ENCODE results near the gene LRRFIP1.

Gene LRRFIP1

DNA sequence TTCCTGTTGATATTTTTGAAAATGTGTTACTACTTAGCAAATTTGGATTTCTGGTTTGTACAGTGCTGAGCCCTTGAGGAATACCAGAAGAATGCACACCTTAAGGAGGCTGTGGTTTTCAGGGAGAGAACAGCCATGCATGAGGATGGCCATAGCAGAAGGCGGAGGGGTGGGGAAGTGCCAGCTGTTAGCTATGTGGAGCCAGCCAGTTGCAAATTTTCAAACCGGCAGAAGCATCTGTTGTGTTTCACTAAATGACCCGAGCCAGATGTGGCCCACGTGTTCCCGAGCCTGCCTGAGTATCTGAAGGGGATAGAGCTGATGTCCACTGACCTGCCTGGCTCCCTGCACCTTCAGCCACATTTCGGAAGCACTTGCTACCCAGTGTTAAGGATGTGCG is 154.8 kb downstream of the LRRFIP1 start:
- TF ChIP-seq SIN3A (IDR thresholded peaks at IDR 0.05; ENCODE audit: borderline replicate concordance, insufficient read depth, low read length) (no peak), FOXP2 (optimal IDR thresholded peaks at IDR 0.05; ENCODE audit: borderline replicate concordance, extremely low read depth, extremely low read length, insufficient read depth) (no peak), TAF1 (IDR thresholded peaks at IDR 0.05; ENCODE audit: borderline replicate concordance, insufficient read depth, low read length) (no peak), POLR2AphosphoS5 (IDR thresholded peaks at IDR 0.05; ENCODE audit: low read depth, low read length) (no peak)
- TF ChIP-seq, protein P1, sequence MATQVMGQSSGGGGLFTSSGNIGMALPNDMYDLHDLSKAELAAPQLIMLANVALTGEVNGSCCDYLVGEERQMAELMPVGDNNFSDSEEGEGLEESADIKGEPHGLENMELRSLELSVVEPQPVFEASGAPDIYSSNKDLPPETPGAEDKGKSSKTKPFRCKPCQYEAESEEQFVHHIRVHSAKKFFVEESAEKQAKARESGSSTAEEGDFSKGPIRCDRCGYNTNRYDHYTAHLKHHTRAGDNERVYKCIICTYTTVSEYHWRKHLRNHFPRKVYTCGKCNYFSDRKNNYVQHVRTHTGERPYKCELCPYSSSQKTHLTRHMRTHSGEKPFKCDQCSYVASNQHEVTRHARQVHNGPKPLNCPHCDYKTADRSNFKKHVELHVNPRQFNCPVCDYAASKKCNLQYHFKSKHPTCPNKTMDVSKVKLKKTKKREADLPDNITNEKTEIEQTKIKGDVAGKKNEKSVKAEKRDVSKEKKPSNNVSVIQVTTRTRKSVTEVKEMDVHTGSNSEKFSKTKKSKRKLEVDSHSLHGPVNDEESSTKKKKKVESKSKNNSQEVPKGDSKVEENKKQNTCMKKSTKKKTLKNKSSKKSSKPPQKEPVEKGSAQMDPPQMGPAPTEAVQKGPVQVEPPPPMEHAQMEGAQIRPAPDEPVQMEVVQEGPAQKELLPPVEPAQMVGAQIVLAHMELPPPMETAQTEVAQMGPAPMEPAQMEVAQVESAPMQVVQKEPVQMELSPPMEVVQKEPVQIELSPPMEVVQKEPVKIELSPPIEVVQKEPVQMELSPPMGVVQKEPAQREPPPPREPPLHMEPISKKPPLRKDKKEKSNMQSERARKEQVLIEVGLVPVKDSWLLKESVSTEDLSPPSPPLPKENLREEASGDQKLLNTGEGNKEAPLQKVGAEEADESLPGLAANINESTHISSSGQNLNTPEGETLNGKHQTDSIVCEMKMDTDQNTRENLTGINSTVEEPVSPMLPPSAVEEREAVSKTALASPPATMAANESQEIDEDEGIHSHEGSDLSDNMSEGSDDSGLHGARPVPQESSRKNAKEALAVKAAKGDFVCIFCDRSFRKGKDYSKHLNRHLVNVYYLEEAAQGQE (IDR thresholded peaks at IDR 0.05; ENCODE audit: insufficient read depth in 1 of 2, low read depth in 2 of 2, low read length in 2 of 2), result no peak

DNA sequence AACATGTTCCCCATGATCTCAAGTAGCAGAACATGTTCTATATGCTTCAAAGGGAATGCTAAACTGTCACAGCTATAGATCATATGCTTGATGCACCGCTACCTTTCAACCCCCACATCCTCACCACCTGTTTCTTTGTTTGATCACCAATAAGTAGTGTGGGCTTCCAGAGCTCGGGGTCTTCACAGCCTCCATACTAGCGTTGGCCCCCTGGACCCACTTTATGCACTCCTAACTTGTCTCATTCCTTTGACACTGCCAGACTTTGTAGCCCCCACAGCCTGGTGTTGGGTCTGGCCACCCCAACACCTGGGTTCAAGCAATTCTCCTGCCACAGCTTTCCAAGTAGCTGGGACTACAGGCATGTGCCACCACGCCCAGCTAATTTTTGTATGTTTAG is 159.5 kb downstream of the LRRFIP1 start:
- no peak for TF ChIP-seq FOXP2 (optimal IDR thresholded peaks at IDR 0.05; ENCODE audit: borderline replicate concordance, extremely low read depth, extremely low read length, insufficient read depth)
- TF ChIP-seq POLR2AphosphoS5 (IDR thresholded peaks at IDR 0.05; ENCODE audit: low read depth, low read length), result no peak
- TF ChIP-seq, protein P1 (IDR thresholded peaks at IDR 0.05; ENCODE audit: insufficient read depth in 1 of 2, low read depth in 2 of 2, low read length in 2 of 2), result no peak
- TF ChIP-seq SIN3A (IDR thresholded peaks at IDR 0.05; ENCODE audit: borderline replicate concordance, insufficient read depth, low read length), result no peak
- TF ChIP-seq TAF1 (IDR thresholded peaks at IDR 0.05; ENCODE audit: borderline replicate concordance, insufficient read depth, low read length), result no peak

DNA sequence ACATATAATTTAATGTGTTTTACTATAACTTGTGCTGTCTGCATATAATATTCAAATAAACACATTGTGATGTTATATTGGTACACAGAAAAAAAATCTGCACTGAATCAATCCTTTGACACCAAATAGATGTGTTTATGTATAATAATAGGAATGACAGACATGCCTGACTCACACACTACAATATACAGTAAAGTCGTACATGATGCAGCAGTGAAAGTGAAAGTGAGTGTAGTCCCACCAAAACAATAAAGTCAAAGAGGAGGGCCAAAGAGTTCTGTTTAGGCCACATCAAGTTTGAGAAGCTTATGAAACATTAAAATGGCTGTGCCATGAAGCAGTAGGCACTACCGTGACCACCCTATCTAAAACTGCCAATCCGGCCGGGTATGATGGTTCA is 163.0 kb downstream of the LRRFIP1 start:
- TF ChIP-seq, protein P1 (IDR thresholded peaks at IDR 0.05; ENCODE audit: insufficient read depth in 1 of 2, low read depth in 2 of 2, low read length in 2 of 2), result no peak
- TF ChIP-seq SIN3A (IDR thresholded peaks at IDR 0.05; ENCODE audit: borderline replicate concordance, insufficient read depth, low read length) (no peak), POLR2AphosphoS5 (IDR thresholded peaks at IDR 0.05; ENCODE audit: low read depth, low read length) (no peak), FOXP2 (optimal IDR thresholded peaks at IDR 0.05; ENCODE audit: borderline replicate concordance, extremely low read depth, extremely low read length, insufficient read depth) (no peak), TAF1 (IDR thresholded peaks at IDR 0.05; ENCODE audit: borderline replicate concordance, insufficient read depth, low read length) (no peak)

DNA sequence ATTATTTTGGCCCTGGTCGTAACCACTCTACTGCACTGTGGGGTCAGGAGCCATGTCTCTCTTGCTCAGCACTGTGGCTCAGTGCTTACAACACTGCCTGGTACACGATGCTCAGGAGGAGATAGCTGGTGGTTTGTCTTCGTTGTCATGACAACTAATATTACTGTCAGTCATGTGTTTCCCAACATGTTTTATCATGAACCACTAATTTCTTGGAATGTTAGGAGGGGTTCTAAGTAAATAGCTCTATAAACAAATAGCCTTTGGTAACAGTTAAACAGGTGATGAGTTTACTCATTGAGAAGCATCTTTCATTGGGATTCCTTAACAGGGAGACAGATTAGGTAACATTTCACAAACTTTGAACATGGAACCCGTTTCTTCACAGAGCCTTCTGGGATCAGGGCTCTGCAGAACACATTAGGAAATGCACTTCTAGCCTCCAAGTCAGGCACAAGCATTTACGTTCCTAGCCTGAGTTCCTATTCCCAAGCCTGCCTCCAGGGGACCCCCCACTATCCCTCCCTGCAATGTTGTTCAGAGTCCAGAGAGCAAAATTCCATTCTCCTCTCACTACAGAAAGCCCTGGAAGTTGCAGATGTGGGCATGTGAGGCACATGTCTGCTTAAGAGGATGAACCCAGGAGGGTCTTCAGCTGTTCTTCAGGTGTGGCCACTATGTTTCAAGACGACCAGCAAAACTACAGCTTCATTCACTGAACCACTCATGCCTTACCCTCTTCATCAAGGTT is 164.8 kb downstream of the LRRFIP1 start:
- TF ChIP-seq FOXP2 (optimal IDR thresholded peaks at IDR 0.05; ENCODE audit: borderline replicate concordance, extremely low read depth, extremely low read length, insufficient read depth), result no peak
- TF ChIP-seq TAF1 (IDR thresholded peaks at IDR 0.05; ENCODE audit: borderline replicate concordance, insufficient read depth, low read length), result no peak
- TF ChIP-seq POLR2AphosphoS5 (IDR thresholded peaks at IDR 0.05; ENCODE audit: low read depth, low read length), result no peak
- TF ChIP-seq SIN3A (IDR thresholded peaks at IDR 0.05; ENCODE audit: borderline replicate concordance, insufficient read depth, low read length), result no peak
- TF ChIP-seq, protein P1 (IDR thresholded peaks at IDR 0.05; ENCODE audit: insufficient read depth in 1 of 2, low read depth in 2 of 2, low read length in 2 of 2), result no peak
